Measurements from ENCODE around the gene IRS4. TPM values are rescaled to one million over a fixed set of nuclear protein-coding genes. Genes with fewer than 3 reads are reported as not detected.

Gene IRS4
- total RNA-seq, 4 donors from 2014 or later: not detected

GRCh38 chrX:108735679-108736508 is 469 bp downstream of the IRS4 start:
- Histone ChIP-seq H3K4me1 (peaks cover 0 to 4% (median 0%) of the 10 kb centered on the region in 4 donors), H3K9me3 (no peaks in the 10 kb centered on the region), H3K36me3 (no peaks in the 10 kb centered on the region), H3K4me3 (peak overlapping the region in 3 of 4 donors; percentile 6 to 40 (median 29)), H3K27me3 (no peaks in the 10 kb centered on the region), H3K27ac (no peak overlapping the region)
- TF ChIP-seq CTCF (IDR thresholded peaks at IDR 0.05) (no peak), POLR2A (IDR thresholded peaks at IDR 0.05) (no peak)
- DNase-seq: peak in 1 of 3 donors; percentile 33

GRCh38 chrX:108735091-108735678 is 1.2 kb downstream of the IRS4 start:
- DNase-seq: no peak
- Histone ChIP-seq H3K9me3 (no peaks in the 10 kb centered on the region), H3K4me3 (peak overlapping the region in 1 of 4 donors; percentile 40), H3K27ac (no peak overlapping the region), H3K36me3 (no peaks in the 10 kb centered on the region), H3K4me1 (peaks cover 0 to 4% (median 0%) of the 10 kb centered on the region in 4 donors), H3K27me3 (no peaks in the 10 kb centered on the region)
- TF ChIP-seq CTCF (IDR thresholded peaks at IDR 0.05): no peak
- no peak for TF ChIP-seq POLR2A (IDR thresholded peaks at IDR 0.05)

GRCh38 chrX:108734426-108734825 is 1.9 kb downstream of the IRS4 start:
- H3K27ac ChIP-seq: no peak overlapping the region
- no peaks in the 10 kb centered on the region for H3K27me3 ChIP-seq
- no peak for TF ChIP-seq CTCF (IDR thresholded peaks at IDR 0.05)
- TF ChIP-seq POLR2A (IDR thresholded peaks at IDR 0.05): no peak
- H3K9me3 ChIP-seq: no peaks in the 10 kb centered on the region
- no peak for DNase-seq
- peaks cover 0 to 4% (median 0%) of the 10 kb centered on the region in 4 donors for H3K4me1 ChIP-seq
- H3K36me3 ChIP-seq: no peaks in the 10 kb centered on the region
- no peak overlapping the region for H3K4me3 ChIP-seq

GRCh38 chrX:108732630-108733321 is 3.6 kb downstream of the IRS4 start:
- Histone ChIP-seq H3K9me3 (no peaks in the 10 kb centered on the region), H3K27me3 (no peaks in the 10 kb centered on the region), H3K36me3 (no peaks in the 10 kb centered on the region), H3K4me3 (no peak overlapping the region), H3K4me1 (peaks cover 0 to 4% (median 0%) of the 10 kb centered on the region in 4 donors), H3K27ac (no peak overlapping the region)
- TF ChIP-seq CTCF (IDR thresholded peaks at IDR 0.05) (no peak), POLR2A (IDR thresholded peaks at IDR 0.05) (no peak)
- no peak for DNase-seq

GRCh38 chrX:108731153-108731552 is 5.2 kb downstream of the IRS4 start:
- H3K9me3 ChIP-seq: no peaks in the 10 kb centered on the region
- no peak overlapping the region for H3K4me3 ChIP-seq
- TF ChIP-seq POLR2A (IDR thresholded peaks at IDR 0.05) (no peak), CTCF (IDR thresholded peaks at IDR 0.05) (no peak)
- H3K36me3 ChIP-seq: no peaks in the 10 kb centered on the region
- no peaks in the 10 kb centered on the region for H3K4me1 ChIP-seq
- DNase-seq: no peak
- no peaks in the 10 kb centered on the region for H3K27me3 ChIP-seq
- H3K27ac ChIP-seq: no peak overlapping the region

All from Peyer's patch (tissue), 4 donors.